ENCODE measurements around the gene ENPP6.

DNA sequence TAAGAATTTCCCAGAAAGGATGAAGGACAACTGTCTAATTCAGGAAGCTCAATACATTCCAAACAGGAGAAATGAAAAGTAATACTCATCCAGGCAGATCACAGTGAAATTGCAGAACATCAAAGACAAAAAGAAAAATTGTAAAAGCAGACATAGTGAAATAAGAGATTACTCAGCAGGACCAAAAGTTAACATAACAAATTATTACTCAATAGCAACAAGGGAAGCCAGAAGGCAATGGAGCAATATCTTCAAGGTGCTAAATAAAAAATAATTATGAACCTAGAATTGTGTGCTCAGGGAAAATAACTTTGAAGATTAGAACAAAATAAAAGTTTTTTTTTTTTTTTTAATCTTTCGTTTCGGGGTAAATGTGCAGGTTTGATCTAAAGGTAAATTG lies 30.5 kb upstream of the ENPP6 start:
- TF ChIP-seq, protein P1, sequence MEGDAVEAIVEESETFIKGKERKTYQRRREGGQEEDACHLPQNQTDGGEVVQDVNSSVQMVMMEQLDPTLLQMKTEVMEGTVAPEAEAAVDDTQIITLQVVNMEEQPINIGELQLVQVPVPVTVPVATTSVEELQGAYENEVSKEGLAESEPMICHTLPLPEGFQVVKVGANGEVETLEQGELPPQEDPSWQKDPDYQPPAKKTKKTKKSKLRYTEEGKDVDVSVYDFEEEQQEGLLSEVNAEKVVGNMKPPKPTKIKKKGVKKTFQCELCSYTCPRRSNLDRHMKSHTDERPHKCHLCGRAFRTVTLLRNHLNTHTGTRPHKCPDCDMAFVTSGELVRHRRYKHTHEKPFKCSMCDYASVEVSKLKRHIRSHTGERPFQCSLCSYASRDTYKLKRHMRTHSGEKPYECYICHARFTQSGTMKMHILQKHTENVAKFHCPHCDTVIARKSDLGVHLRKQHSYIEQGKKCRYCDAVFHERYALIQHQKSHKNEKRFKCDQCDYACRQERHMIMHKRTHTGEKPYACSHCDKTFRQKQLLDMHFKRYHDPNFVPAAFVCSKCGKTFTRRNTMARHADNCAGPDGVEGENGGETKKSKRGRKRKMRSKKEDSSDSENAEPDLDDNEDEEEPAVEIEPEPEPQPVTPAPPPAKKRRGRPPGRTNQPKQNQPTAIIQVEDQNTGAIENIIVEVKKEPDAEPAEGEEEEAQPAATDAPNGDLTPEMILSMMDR (IDR thresholded peaks at IDR 0.05; ENCODE audit: low read depth, low read length): no peak
- no peak for TF ChIP-seq EZH2phosphoT487 (IDR thresholded peaks at IDR 0.05; ENCODE audit: low read depth)
